IMR-90 (cell line): ENCODE measurements around the gene ADAMTS17. TPM values are rescaled to one million over a fixed set of nuclear protein-coding genes. Genes with fewer than 3 reads are reported as not detected.

ENCODE experiments used
- ATAC-seq: fragments of 200-7000 bp; cut with Tn5 transposase; 2 replicates; pipeline ENCODE4 v1.9.1; 2020; ENCODE audit warnings: low read depth, mild to moderate bottlenecking, moderate library complexity
- BruUV-seq: library from RNA; stranded (reverse); fragments of 400-500 nt; replicated peaks from 2 replicates; lab custom pipeline; 2021; lab: Mats Ljungman, UMichigan
- CTCF ChIA-PET: fragments of 300-600 bp; formaldehyde crosslinking; extraction: SDS; loops from one replicate; lab custom pipeline; 2021; ENCODE audit warnings: antibody characterized with exemption; lab: Yijun Ruan, JAX
- POLR2A ChIA-PET: fragments of 300-600 bp; sonication (Branson Sonifier 250); formaldehyde crosslinking; loops from one replicate; lab custom pipeline; 2022; ENCODE audit warnings: antibody characterized with exemption; ENCODE audit not compliant: unreplicated experiment; lab: Charles Lee
- DNase-seq: peaks from one replicate; pipeline ENCODE4 v3.0.0; 2013
- H2AFZ ChIP-seq: replicated peaks from 2 replicates; pipeline ENCODE3; 2013; ENCODE audit warnings: low read length, mild to moderate bottlenecking; ENCODE audit not compliant: poor library complexity
- H2AK5ac ChIP-seq: 2 replicates; pipeline ENCODE4 v1.6.1; 2013; ENCODE audit warnings: low read depth, low read length, inconsistent platforms
- H2AK9ac ChIP-seq: replicated peaks from 2 replicates; pipeline ENCODE3; 2013; ENCODE audit warnings: mild to moderate bottlenecking, low read depth, low read length, moderate library complexity; ENCODE audit not compliant: poor library complexity
- H2BK120ac ChIP-seq: 2 replicates; pipeline ENCODE4 v1.6.1; 2013; ENCODE audit warnings: low read depth, low read length, inconsistent platforms
- H2BK15ac ChIP-seq: 3 replicates; pipeline ENCODE4 v1.6.1; 2013; ENCODE audit warnings: low read depth, low read length, inconsistent platforms
- H2BK20ac ChIP-seq: 2 replicates; pipeline ENCODE4 v1.6.1; 2013; ENCODE audit warnings: low read depth, mild to moderate bottlenecking, inconsistent platforms, low read length, moderate library complexity
- H2BK5ac ChIP-seq: 2 replicates; pipeline ENCODE4 v1.6.1; 2013; ENCODE audit warnings: mild to moderate bottlenecking, low read depth, low read length, inconsistent platforms; ENCODE audit not compliant: poor library complexity, severe bottlenecking
- H3K14ac ChIP-seq: replicated peaks from 2 replicates; pipeline ENCODE4 v1.6.1; 2013; ENCODE audit warnings: low read depth, low read length, inconsistent platforms
- H3K18ac ChIP-seq: 2 replicates; pipeline ENCODE4 v1.6.1; 2013; ENCODE audit warnings: low read depth, low read length, control low read depth
- H3K23ac ChIP-seq: 2 replicates; pipeline ENCODE4 v1.6.1; 2013; ENCODE audit warnings: low read depth, low read length, inconsistent platforms
- H3K27ac ChIP-seq: 2 replicates; pipeline ENCODE4 v1.5.1; 2013; ENCODE audit warnings: mild to moderate bottlenecking, control low read depth, low read length; ENCODE audit not compliant: insufficient read depth
- H3K27me3 ChIP-seq: 2 replicates; pipeline ENCODE4 v1.6.1; 2013; ENCODE audit warnings: low read length; ENCODE audit not compliant: control insufficient read depth, insufficient read depth
- H3K36me3 ChIP-seq: 2 replicates; pipeline ENCODE4 v1.6.1; 2013; ENCODE audit warnings: low read length, mixed read lengths; ENCODE audit not compliant: control insufficient read depth, insufficient read depth
- H3K4ac ChIP-seq: 2 replicates; pipeline ENCODE4 v1.6.1; 2013; ENCODE audit warnings: low read depth, low read length, inconsistent platforms
- H3K4me1 ChIP-seq: 2 replicates; pipeline ENCODE4 v1.6.1; 2013; ENCODE audit warnings: low read length, mixed read lengths; ENCODE audit not compliant: control insufficient read depth, insufficient read depth
- H3K4me2 ChIP-seq: 2 replicates; pipeline ENCODE4 v1.6.1; 2013; ENCODE audit warnings: low read depth, mild to moderate bottlenecking, control low read depth, low read length, moderate library complexity
- H3K4me3 ChIP-seq: 2 replicates; pipeline ENCODE4 v1.5.1; 2013; ENCODE audit warnings: low read depth, mild to moderate bottlenecking, control low read depth, low read length, moderate library complexity; ENCODE audit not compliant: insufficient read depth
- H3K56ac ChIP-seq: 2 replicates; pipeline ENCODE4 v1.6.1; 2013; ENCODE audit warnings: low read length, inconsistent platforms; ENCODE audit not compliant: insufficient read depth; ENCODE audit errors: extremely low read depth
- H3K79me1 ChIP-seq, 2 experiments: 2 replicates each; pipeline ENCODE4 v1.6.1; 2013; ENCODE audit warnings: low read length in 2 of 2, inconsistent platforms in 1 of 2, low read depth in 1 of 2
- H3K9ac ChIP-seq: 2 replicates; pipeline ENCODE4 v1.6.1; 2013; ENCODE audit warnings: low read depth, low read length, control low read depth
- H3K9me1 ChIP-seq: 2 replicates; pipeline ENCODE4 v1.6.1; 2013; ENCODE audit warnings: low read length, inconsistent platforms; ENCODE audit not compliant: insufficient read depth
- H3K9me3 ChIP-seq: 2 replicates; pipeline ENCODE4 v1.6.1; 2013; ENCODE audit warnings: low read length; ENCODE audit not compliant: control insufficient read depth, insufficient read depth
- H4K20me1 ChIP-seq: 2 replicates; pipeline ENCODE4 v1.6.1; 2013; ENCODE audit warnings: low read length, inconsistent platforms; ENCODE audit not compliant: insufficient read depth
- H4K5ac ChIP-seq: 2 replicates; pipeline ENCODE4 v1.6.1; 2013; ENCODE audit warnings: mild to moderate bottlenecking, low read depth, low read length, control low read depth
- H4K8ac ChIP-seq, 2 experiments: 2 replicates each; pipeline ENCODE4 v1.6.1; 2013; ENCODE audit warnings: low read depth in 2 of 2, low read length in 2 of 2, control low read depth in 1 of 2, inconsistent platforms in 1 of 2
- H4K91ac ChIP-seq: 2 replicates; pipeline ENCODE4 v1.6.1; 2013; ENCODE audit warnings: low read depth, low read length, inconsistent platforms; ENCODE audit not compliant: insufficient read depth
- CHD1 ChIP-seq: IDR thresholded peaks from 2 replicates; pipeline ENCODE4 v1.6.1; 2012; ENCODE audit warnings: low read depth, low read length, improper control_type of control experiment
- ELK1 ChIP-seq: fragments of 150-350 bp; IDR thresholded peaks from 2 replicates; pipeline ENCODE4 v1.6.1; 2016; ENCODE audit warnings: low read depth, mild to moderate bottlenecking, low read length, moderate library complexity, borderline replicate concordance
- FOS ChIP-seq: fragments of 150-350 bp; IDR thresholded peaks from 2 replicates; pipeline ENCODE4 v1.6.1; 2016; ENCODE audit warnings: low read depth, low read length
- MAFK ChIP-seq: IDR thresholded peaks from 2 replicates; pipeline ENCODE4 v1.6.1; 2012; ENCODE audit warnings: low read depth, low read length, improper control_type of control experiment
- MAZ ChIP-seq: IDR thresholded peaks from 2 replicates; pipeline ENCODE4 v1.6.1; 2012; ENCODE audit warnings: low read depth, mild to moderate bottlenecking, low read length, improper control_type of control experiment, moderate library complexity, borderline replicate concordance
- NFE2L2 ChIP-seq: fragments of 150-350 bp; IDR thresholded peaks from 2 replicates; pipeline ENCODE4 v1.6.1; 2016; ENCODE audit warnings: low read depth, mild to moderate bottlenecking, low read length
- POLR2A ChIP-seq: IDR thresholded peaks from 2 replicates; pipeline ENCODE4 v1.6.1; 2012; ENCODE audit warnings: mild to moderate bottlenecking, low read depth, low read length
- SMC3 ChIP-seq: fragments of 150-350 bp; IDR thresholded peaks from 2 replicates; pipeline ENCODE4 v1.6.1; 2016; ENCODE audit warnings: low read depth, mild to moderate bottlenecking, antibody characterized with exemption, low read length, moderate library complexity
- USF2 ChIP-seq: fragments of 150-350 bp; IDR thresholded peaks from 2 replicates; pipeline ENCODE4 v1.6.1; 2017; ENCODE audit warnings: mild to moderate bottlenecking, antibody characterized with exemption, low read length, low read depth
- WGBS, 2 experiments: methylation state at CpG; one replicate each; pipeline versions ENCODE4 v1.1.5 to v1.1.7; 2013; ENCODE audit warnings: missing lambda C conversion rate in 2 of 2; ENCODE audit not compliant: insufficient read length in 1 of 2; ENCODE audit errors: extremely low coverage in 2 of 2; 5-methylcytosine and 5-hydroxymethylcytosine counted together
- dilution Hi-C: fragments of 300-500 bp; cut with HindIII; formaldehyde crosslinking; loops from one replicate; pipeline ENCODE4 v1.14.3; 2018; ENCODE audit warnings: low sequenced_read_pairs; ENCODE audit not compliant: unreplicated experiment
- in situ Hi-C: fragments of 300-500 bp; cut with MboI; formaldehyde crosslinking; loops from 3 replicates; pipeline ENCODE4 v1.14.3; 2019; ENCODE audit warnings: low sequenced_read_pairs, inconsistent platforms, mixed read lengths
- intact Hi-C: fragments of 100-400 bp; cut with micrococcal nuclease; formaldehyde crosslinking; loops from 2 replicates; pipeline ENCODE4 v1.10.0; 2022
- polyA plus RNA-seq, 3 experiments: library from polyadenylated mRNA; depleted of rRNA; stranded (reverse); fragments of >200 nt; gene quantifications; 2 replicates each; pipeline ENCODE4 v1.2.3, GENCODE V29; 2012; ENCODE audit warnings: low replicate concordance in 1 of 3
- total RNA-seq: library from RNA; depleted of rRNA; stranded (reverse); fragments of >200 nt; gene quantifications from 2 replicates; pipeline ENCODE4 v1.2.3, GENCODE V29; 2012
- TF ChIP-seq, protein P1 (sequence below): conservative IDR thresholded peaks from 2 replicates; pipeline ENCODE4 v1.5.1; 2012; ENCODE audit warnings: mild to moderate bottlenecking, low read depth, low read length, improper control_type of control experiment

ADAMTS17 gene
- total and polyA plus RNA-seq, 2 of the 4 experiments (the other 2 are of a cell fraction): 0.03 TPM; not detected in 1

- Histone ChIP-seq H3K27ac (no peak overlapping the region), H3K27me3 (no peaks in the 10 kb centered on the region), H2BK15ac (no peak overlapping the region), H3K79me1 (no peaks in the 10 kb centered on the region), H3K14ac (no peak overlapping the region), H4K8ac (no peak overlapping the region), H4K91ac (no peak overlapping the region), H3K36me3 (no peaks in the 10 kb centered on the region), H3K9me3 (peaks cover 49% of the 10 kb centered on the region), H2BK120ac (no peak overlapping the region), H2AK5ac (no peak overlapping the region), H2BK5ac (no peak overlapping the region), H2BK20ac (no peak overlapping the region), H3K56ac (no peak overlapping the region), H3K18ac (no peak overlapping the region), H3K4me1 (no peaks in the 10 kb centered on the region), H3K4ac (no peak overlapping the region), H2AFZ (no peak overlapping the region), H3K23ac (no peak overlapping the region), H3K9me1 (no peaks in the 10 kb centered on the region), H3K4me3 (no peak overlapping the region), H4K20me1 (no peaks in the 10 kb centered on the region), H2AK9ac (no peak overlapping the region), H4K5ac (no peak overlapping the region), H3K4me2 (no peak overlapping the region), H3K9ac (no peak overlapping the region)
- ATAC-seq: no peak
- in situ Hi-C loops (no loop called here), intact Hi-C loops (no loop called here), dilution Hi-C loops (no loop called here)
- CTCF ChIA-PET: no interaction called here
- POLR2A ChIA-PET: no interaction called here
- TF ChIP-seq, protein P1, sequence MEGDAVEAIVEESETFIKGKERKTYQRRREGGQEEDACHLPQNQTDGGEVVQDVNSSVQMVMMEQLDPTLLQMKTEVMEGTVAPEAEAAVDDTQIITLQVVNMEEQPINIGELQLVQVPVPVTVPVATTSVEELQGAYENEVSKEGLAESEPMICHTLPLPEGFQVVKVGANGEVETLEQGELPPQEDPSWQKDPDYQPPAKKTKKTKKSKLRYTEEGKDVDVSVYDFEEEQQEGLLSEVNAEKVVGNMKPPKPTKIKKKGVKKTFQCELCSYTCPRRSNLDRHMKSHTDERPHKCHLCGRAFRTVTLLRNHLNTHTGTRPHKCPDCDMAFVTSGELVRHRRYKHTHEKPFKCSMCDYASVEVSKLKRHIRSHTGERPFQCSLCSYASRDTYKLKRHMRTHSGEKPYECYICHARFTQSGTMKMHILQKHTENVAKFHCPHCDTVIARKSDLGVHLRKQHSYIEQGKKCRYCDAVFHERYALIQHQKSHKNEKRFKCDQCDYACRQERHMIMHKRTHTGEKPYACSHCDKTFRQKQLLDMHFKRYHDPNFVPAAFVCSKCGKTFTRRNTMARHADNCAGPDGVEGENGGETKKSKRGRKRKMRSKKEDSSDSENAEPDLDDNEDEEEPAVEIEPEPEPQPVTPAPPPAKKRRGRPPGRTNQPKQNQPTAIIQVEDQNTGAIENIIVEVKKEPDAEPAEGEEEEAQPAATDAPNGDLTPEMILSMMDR: no peak
- TF ChIP-seq FOS (no peak), POLR2A (no peak), CHD1 (no peak), ELK1 (no peak), NFE2L2 (no peak), USF2 (no peak), MAFK (no peak), MAZ (no peak), SMC3 (no peak)
- WGBS, 2 experiments: 82% methylated on average over 4 of the region's 14 CpGs; no CpG with 5 or more reads in 1 of the 2 experiments
- BruUV-seq: no TSS peak
- DNase-seq: no peak
Measured at GRCh38 chr15:100196326-100197058, 145.3 kb downstream of the ADAMTS17 start.
